ENCODE results near the gene ITPR2.

DNA sequence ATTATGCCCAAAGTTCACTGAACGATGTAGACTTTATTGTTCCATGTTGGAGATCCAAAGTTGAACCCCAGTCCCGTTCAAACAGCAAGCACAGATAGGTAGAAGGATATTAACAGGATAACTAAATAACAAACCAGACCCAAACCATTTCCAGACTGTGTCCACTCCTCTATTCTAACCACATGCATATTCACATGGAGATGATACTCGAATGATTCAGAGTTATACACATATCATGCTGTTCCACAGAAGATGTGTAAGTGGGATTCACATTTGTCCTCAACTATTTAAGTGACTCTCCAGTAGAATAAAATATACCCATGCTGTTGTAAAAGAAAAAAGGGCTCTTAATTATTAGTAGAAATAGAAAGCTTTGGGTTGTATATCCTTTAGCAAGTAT, 185.9 kb downstream of the ITPR2 start:
- TF ChIP-seq, protein P1, sequence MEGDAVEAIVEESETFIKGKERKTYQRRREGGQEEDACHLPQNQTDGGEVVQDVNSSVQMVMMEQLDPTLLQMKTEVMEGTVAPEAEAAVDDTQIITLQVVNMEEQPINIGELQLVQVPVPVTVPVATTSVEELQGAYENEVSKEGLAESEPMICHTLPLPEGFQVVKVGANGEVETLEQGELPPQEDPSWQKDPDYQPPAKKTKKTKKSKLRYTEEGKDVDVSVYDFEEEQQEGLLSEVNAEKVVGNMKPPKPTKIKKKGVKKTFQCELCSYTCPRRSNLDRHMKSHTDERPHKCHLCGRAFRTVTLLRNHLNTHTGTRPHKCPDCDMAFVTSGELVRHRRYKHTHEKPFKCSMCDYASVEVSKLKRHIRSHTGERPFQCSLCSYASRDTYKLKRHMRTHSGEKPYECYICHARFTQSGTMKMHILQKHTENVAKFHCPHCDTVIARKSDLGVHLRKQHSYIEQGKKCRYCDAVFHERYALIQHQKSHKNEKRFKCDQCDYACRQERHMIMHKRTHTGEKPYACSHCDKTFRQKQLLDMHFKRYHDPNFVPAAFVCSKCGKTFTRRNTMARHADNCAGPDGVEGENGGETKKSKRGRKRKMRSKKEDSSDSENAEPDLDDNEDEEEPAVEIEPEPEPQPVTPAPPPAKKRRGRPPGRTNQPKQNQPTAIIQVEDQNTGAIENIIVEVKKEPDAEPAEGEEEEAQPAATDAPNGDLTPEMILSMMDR (conservative IDR thresholded peaks at IDR 0.05; ENCODE audit: low read length) = no peak
- no peak for TF ChIP-seq EZH2phosphoT487 (IDR thresholded peaks at IDR 0.05; ENCODE audit: borderline replicate concordance)

Measured in Loucy (cell line).